K562 (cell line): ENCODE results near the gene FBLIM1. TPM values are rescaled to one million over a fixed set of nuclear protein-coding genes. Genes with fewer than 3 reads are reported as not detected.

Experiments used
- ATF1 ChIP-seq, 2 experiments: fragments of 450-650 bp in 1 of 2; IDR thresholded peaks; 2 replicates each; pipeline ENCODE4 v1.6.1; 2016; ENCODE audit warnings: missing compliant biosample characterization in 1 of 2, missing genetic modification characterization in 1 of 2
- BHLHE40 ChIP-seq: IDR thresholded peaks from 2 replicates; pipeline ENCODE4 v1.6.1; 2011; ENCODE audit warnings: low read length, improper control_type of control experiment
- FOXA1 ChIP-seq: fragments of 450-650 bp; IDR thresholded peaks from 2 replicates; pipeline ENCODE4 v1.6.1; 2016; ENCODE audit warnings: mild to moderate bottlenecking, borderline replicate concordance
- HIVEP1 ChIP-seq: fragments of 250-450 bp; sonication (Bioruptor Pico); IDR thresholded peaks from 2 replicates; pipeline ENCODE4 v1.4.0; 2020; ENCODE audit warnings: mild to moderate bottlenecking
- JUND ChIP-seq, 2 experiments: IDR thresholded peaks; 2 replicates in 1 of 2; 3 replicates in 1 of 2; pipeline ENCODE4 v1.6.1; 2011; ENCODE audit warnings: borderline replicate concordance in 2 of 2, low read depth in 2 of 2, low read length in 2 of 2, improper control_type of control experiment in 1 of 2, missing biosample characterization in 1 of 2, missing genetic modification characterization in 1 of 2, missing genetic modification reagents in 1 of 2
- KAT7 ChIP-seq: sonication (generic); formaldehyde crosslinking; IDR thresholded peaks from 2 replicates; pipeline ENCODE4 v1.8.0; 2022; ENCODE audit warnings: missing genetic modification reagents, mild to moderate bottlenecking, borderline replicate concordance
- NFIX ChIP-seq: fragments of 250-450 bp; sonication (Bioruptor Pico); IDR thresholded peaks from 2 replicates; pipeline ENCODE4 v1.4.0; 2020; ENCODE audit warnings: low read depth, mild to moderate bottlenecking, moderate library complexity
- SRSF7 ChIP-seq: fragments of 200-400 bp; formaldehyde crosslinking; optimal IDR thresholded peaks from 2 replicates; pipeline ENCODE3; 2017; ENCODE audit warnings: mild to moderate bottlenecking, low read depth, low read length
- SRSF9 ChIP-seq: fragments of 200-400 bp; formaldehyde crosslinking; IDR thresholded peaks from 2 replicates; pipeline ENCODE4 v1.6.1; 2017; ENCODE audit warnings: low read depth, low read length, borderline replicate concordance
- TAL1 ChIP-seq: fragments of 450-650 bp; IDR thresholded peaks from 2 replicates; pipeline ENCODE4 v1.6.1; 2016; ENCODE audit warnings: mild to moderate bottlenecking
- ZEB2 ChIP-seq: fragments of 450-650 bp; IDR thresholded peaks from 2 replicates; pipeline ENCODE4 v1.6.1; 2016
- ZNF282 ChIP-seq: sonication (generic); formaldehyde crosslinking; IDR thresholded peaks from 2 replicates; pipeline ENCODE4 v1.8.1; 2023; ENCODE audit warnings: missing genetic modification reagents
- ZNF586 ChIP-seq: fragments of 450-650 bp; formaldehyde crosslinking; conservative IDR thresholded peaks from 2 replicates; pipeline ENCODE4 v1.4.0; 2020; ENCODE audit warnings: mild to moderate bottlenecking, moderate library complexity
- ZNF592 ChIP-seq: fragments of 450-650 bp; IDR thresholded peaks from 2 replicates; pipeline ENCODE4 v1.6.1; 2017; ENCODE audit warnings: antibody characterized with exemption, mild to moderate bottlenecking
- polyA plus RNA-seq, 8 experiments: library from polyadenylated mRNA; depleted of rRNA in 4 of 8; stranded (reverse) in 5 of 8; unstranded in 3 of 8; fragments of >200 nt; fragmentation: Nextera tagmentation in 2 of 8; fragmentation: Illumina TruSeq in 1 of 8; extraction: Ambion mirVana in 2 of 8; extraction: Trizol in 1 of 8; gene quantifications; 2 replicates each; pipeline versions ENCODE4 v1.2.1 to v1.2.3, GENCODE V29; 2011 to 2014; ENCODE audit warnings: inconsistent platforms in 1 of 8, missing spikeins in 1 of 8
- total RNA-seq, 7 experiments: library from RNA; depleted of rRNA in 6 of 7; stranded (reverse); fragments of >200 nt in 6 of 7; fragmentation: Illumina TruSeq in 2 of 7; extraction: Trizol in 2 of 7; gene quantifications; 2 replicates each; pipeline versions ENCODE4 v1.2.1 to v1.2.3, GENCODE V29; 2011 to 2021; ENCODE audit warnings: low replicate concordance in 1 of 7
- TF ChIP-seq, protein P1 (sequence below): sonication (generic); formaldehyde crosslinking; IDR thresholded peaks from 2 replicates; pipeline ENCODE4 v1.8.1; 2023; ENCODE audit warnings: mild to moderate bottlenecking, missing genetic modification reagents
- TF ChIP-seq, protein P2 (sequence below), 2 experiments: fragments of 200-800 bp in 1 of 2; sonication (Bioruptor generic) in 1 of 2; sonication (generic) in 1 of 2; formaldehyde crosslinking in 1 of 2; IDR thresholded peaks in 1 of 2; conservative IDR thresholded peaks in 1 of 2; 2 replicates each; pipeline versions ENCODE4 v1.5.0 to v1.6.1; 2016 to 2020; ENCODE audit warnings: missing compliant biosample characterization in 1 of 2, missing genetic modification characterization in 1 of 2, missing genetic modification reagents in 1 of 2

FBLIM1 gene
- total and polyA plus RNA-seq, 9 of the 15 experiments (the other 6 are each of a cell fraction or from before 2014, with no cell fraction given): 0.14 to 0.24 TPM; not detected in 7

GRCh38 chr1:15799928-15800835 is 41.6 kb downstream of the FBLIM1 start (continued):
- TF ChIP-seq ZNF282 (CRISPR knock-in tag): no peak
- no peak for TF ChIP-seq SRSF9
- TF ChIP-seq, protein P1, sequence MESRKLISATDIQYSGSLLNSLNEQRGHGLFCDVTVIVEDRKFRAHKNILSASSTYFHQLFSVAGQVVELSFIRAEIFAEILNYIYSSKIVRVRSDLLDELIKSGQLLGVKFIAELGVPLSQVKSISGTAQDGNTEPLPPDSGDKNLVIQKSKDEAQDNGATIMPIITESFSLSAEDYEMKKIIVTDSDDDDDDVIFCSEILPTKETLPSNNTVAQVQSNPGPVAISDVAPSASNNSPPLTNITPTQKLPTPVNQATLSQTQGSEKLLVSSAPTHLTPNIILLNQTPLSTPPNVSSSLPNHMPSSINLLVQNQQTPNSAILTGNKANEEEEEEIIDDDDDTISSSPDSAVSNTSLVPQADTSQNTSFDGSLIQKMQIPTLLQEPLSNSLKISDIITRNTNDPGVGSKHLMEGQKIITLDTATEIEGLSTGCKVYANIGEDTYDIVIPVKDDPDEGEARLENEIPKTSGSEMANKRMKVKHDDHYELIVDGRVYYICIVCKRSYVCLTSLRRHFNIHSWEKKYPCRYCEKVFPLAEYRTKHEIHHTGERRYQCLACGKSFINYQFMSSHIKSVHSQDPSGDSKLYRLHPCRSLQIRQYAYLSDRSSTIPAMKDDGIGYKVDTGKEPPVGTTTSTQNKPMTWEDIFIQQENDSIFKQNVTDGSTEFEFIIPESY (CRISPR knock-in tag): no peak
- TF ChIP-seq, protein P2, sequence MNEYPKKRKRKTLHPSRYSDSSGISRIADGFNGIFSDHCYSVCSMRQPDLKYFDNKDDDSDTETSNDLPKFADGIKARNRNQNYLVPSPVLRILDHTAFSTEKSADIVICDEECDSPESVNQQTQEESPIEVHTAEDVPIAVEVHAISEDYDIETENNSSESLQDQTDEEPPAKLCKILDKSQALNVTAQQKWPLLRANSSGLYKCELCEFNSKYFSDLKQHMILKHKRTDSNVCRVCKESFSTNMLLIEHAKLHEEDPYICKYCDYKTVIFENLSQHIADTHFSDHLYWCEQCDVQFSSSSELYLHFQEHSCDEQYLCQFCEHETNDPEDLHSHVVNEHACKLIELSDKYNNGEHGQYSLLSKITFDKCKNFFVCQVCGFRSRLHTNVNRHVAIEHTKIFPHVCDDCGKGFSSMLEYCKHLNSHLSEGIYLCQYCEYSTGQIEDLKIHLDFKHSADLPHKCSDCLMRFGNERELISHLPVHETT (CRISPR knock-in tag; conservative IDR thresholded peaks at IDR 0.05 in 1 of 2, IDR thresholded peaks at IDR 0.05 in 1 of 2): peak in 1 of 2 experiments; percentile 62; a peak in 2 of 4 replicates
- peak; percentile 64 for TF ChIP-seq ZNF592
- TF ChIP-seq NFIX (CRISPR knock-in tag): peak; percentile 32; the same call in 1 of the 2 replicates
- no peak for TF ChIP-seq ZNF586 (CRISPR knock-in tag)
- TF ChIP-seq KAT7 (CRISPR knock-in tag): no peak
- TF ChIP-seq ATF1 (CRISPR knock-in tag; IDR thresholded peaks at IDR 0.05): no peak
- peak; percentile 7; the same call in 1 of the 2 replicates for TF ChIP-seq ATF1 (tag; IDR thresholded peaks at IDR 0.05)
- TF ChIP-seq JUND (IDR thresholded peaks at IDR 0.05; ENCODE audit: borderline replicate concordance, low read depth, low read length): peak; percentile 62; the same call in 1 of the 2 replicates
- no peak; the same call in 2 of the 3 replicates for TF ChIP-seq JUND (tag; IDR thresholded peaks at IDR 0.05; ENCODE audit: borderline replicate concordance, low read depth, low read length)
- peak; percentile 39 for TF ChIP-seq ZEB2
- TF ChIP-seq BHLHE40: no peak; the same call in 1 of the 2 replicates
- no peak for TF ChIP-seq SRSF7
- no peak for TF ChIP-seq FOXA1
- TF ChIP-seq HIVEP1: no peak
- TF ChIP-seq TAL1: no peak
